Measurements from ENCODE around the gene FCGBP.
"Not testable (repeated sequence)": the region's sequence is repeated elsewhere in the genome, so short reads cannot be mapped to it uniquely, and the experiment has no call there.

FCGBP gene

GRCh38 chr19:39934584-39935363, at the start of gene FCGBP:
TSS of gene FCGBP (minus strand) at chr19:39934634.
- no peak for DNase-seq (ENCODE audit: low read depth)

DNA sequence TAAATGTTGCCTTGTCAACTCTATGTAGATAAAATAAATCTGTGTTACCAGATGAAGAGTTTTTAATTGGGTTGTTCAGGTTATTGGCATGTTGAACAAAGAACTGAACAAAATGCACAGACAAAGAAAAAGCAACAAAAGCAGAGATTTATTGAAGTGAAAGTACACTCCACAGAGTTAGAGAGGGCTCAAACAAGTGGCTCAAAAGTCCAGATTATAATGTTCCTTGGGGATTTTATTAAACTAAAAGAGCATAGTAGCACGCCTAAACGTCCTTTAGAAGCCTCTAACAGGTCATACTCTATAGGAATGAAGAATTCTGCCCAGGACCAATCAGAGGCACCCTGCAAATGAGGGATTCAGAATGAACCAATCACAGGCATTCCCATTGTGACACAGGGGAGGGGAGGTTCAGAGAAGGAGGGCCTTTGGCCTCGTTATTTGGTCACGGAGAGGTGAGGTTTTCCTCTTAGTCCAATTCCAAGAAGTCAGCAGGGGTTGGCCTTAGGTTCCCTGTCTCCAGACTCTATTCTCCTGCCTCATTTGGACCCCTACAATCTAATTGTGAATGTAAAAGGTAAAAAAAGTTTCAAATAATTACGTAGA, 49.4 kb upstream of the FCGBP start:
- no peak for DNase-seq (ENCODE audit: low read depth)

- no peak for DNase-seq (ENCODE audit: low read depth)
Measured at GRCh38 chr19:39982883-39983282, 48.4 kb upstream of the FCGBP start.

GRCh38 chr19:39974377-39975155, 40.1 kb upstream of the FCGBP start:
- no peak for DNase-seq (ENCODE audit: low read depth)

DNA sequence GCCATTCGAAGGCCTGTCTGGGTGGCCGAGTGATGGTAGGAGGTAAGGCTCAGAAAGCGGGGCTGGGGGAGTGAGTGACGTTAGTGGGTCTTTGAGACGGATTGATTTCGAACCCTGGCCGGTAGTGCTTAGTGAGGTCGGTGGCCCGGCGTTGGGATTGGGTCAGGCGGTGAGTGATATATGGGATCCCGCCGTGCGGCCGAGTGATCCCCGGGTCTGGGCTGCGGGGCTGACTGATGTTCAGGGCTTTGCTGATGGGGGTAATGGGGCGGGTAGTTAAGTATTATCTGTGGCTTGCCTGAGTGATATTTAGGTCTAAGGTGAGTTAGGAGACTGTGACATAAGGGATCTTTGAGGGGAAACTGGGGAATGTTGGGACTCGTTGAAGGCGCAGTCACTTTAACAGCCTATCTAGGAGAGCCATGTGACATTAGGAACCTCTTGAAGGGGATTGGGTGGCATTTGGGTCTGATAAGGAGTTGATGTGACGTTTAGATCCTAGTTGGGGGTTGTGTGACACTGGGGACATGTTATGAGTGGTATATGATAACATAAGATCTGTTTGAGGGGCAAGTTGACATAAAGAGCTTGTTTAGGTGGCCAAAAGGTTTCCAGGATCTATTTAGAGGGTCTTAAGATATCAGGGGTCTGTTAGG, 37.1 kb upstream of the FCGBP start:
- no peak for DNase-seq (ENCODE audit: low read depth)

DNA sequence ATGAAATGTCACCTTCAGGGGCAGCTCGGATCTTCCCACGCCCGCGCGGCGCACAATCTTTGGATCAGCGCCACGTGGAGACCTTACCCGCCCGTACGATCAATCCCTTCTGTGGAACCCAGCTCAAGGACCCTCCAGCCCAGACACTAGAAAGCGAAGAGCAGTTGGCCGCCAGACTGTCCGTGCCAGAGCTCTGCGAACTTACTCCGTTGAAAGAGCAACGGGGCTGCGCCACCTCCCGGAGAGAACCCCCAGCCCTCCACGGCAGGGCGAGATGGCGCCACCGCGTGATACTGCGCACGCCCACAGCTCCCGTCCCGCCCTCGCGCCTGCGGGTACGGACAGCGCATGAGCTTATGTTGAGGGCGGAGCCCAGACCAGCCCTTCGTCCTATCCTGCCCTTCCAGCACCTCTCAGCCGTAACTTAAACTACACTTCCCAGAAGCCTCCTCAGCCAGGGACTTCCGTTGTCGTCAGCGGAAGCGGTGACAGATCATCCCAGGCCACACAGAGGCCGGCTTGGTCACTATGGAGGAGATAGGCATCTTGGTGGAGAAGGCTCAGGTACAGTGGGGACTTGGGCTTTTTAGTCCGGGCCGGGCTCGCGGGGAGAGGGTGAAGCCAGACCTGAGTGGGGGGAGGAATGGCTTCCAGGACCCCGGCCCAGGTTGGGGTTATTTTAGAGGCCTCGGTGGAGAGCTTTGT, 36.4 kb upstream of the FCGBP start, which contains the start of gene PSMC4:
Gene PSMC4, plus strand, starts transcription at position 491 of the 705 bp plus-strand sequence. Its CDS starts 38 bp downstream, at position 529.
- DNase-seq (ENCODE audit: low read depth): peak; percentile 98

DNA sequence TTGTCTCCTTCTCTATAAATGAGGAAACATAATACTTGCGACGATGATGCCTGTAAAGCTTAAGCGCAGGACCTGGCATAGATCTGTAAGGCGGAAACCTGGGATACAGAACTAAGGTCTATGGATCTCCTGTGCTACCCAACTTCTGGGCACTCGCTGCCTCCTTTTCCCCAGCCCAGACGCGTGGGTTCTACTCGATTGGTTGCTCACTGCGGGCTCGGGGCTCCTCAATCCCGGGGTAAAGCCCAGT, 35.9 kb upstream of the FCGBP start:
- no peak for DNase-seq (ENCODE audit: low read depth)

DNA sequence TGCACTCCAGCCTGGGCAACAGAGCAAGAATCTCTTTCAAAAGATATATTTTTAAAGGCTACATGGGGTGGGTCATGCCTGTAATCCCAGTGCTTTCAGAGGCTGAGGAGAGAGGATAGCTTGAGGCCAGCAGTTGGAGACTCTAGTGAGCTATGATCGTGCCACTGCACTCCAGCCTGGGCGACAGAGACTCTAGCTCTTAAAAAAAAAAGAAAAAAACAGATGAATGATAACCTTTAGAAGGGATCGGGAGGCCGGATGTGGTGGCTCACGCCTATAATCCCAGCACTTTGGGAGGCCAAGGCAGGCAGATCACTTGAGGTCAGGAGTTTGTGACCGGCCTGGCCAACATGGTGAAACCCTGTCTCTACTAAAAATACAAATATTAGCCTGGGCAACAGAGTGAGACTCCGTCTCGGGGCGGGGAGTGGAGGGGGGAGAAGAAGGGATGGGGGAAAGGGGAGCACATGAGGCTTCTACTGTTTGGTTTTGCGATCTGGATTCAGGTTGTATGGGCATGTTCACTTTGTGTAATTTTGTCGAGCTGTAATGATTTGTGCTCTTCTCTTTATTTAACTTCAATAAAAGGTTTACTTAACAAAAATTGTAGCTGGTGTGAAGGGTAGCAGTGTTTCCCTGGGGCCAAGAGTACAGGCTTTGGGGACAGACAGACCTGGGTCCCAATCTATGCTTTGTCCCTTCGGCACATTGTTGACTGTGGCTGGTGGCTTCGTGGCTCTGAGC, 35.4 kb upstream of the FCGBP start:
- no peak for DNase-seq (ENCODE audit: low read depth)

GRCh38 chr19:39969266-39969665, 34.8 kb upstream of the FCGBP start:
- DNase-seq (ENCODE audit: low read depth): no peak

DNA sequence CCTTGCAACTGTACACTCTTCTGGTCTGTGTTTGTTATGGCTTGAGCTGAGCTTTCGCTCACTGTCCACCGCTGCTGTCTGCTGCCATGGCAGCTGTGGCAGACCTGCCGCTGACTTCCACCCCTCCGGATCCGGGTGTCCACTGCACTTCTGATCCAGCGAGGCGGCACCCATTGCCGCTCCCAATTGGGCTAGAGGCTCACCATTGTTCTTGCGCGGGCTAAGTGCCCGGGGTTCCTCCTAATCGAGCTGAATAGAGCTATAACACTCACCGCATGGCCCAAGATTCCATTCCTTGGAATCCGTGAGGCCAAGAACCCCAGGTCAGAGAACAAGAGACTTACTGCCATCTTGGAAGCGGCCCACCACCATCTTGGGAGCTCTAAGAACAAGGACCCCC, 34.4 kb upstream of the FCGBP start:
- no peak for DNase-seq (ENCODE audit: low read depth)

DNA sequence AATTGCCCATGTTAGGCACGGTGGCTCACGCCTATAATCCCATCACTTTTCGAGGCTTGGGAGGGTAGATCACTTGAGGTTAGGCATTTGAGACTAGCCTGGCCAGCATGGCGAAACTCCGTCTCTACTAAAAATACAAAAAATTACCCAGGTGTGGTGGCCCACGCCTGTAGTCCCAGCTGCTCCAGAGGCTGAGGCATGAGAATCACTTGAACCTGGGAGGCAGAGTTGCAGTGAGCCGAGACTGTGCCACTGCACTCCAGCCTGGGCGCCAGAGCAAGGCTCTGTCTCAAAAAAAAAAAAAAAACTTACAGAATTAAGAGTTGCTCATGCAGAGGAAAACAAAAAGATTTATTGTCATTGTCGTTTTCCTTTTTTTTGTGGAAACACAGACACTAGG, 33.1 kb upstream of the FCGBP start:
- no peak for DNase-seq (ENCODE audit: low read depth)

- DNase-seq (ENCODE audit: low read depth): no peak
Measured at GRCh38 chr19:39966617-39967016, 32.2 kb upstream of the FCGBP start.

- DNase-seq (ENCODE audit: low read depth): no peak
Measured at GRCh38 chr19:39963898-39964297, 29.5 kb upstream of the FCGBP start.

GRCh38 chr19:39959407-39959806, 25.0 kb upstream of the FCGBP start:
- DNase-seq (ENCODE audit: low read depth): not testable (repeated sequence)

DNA sequence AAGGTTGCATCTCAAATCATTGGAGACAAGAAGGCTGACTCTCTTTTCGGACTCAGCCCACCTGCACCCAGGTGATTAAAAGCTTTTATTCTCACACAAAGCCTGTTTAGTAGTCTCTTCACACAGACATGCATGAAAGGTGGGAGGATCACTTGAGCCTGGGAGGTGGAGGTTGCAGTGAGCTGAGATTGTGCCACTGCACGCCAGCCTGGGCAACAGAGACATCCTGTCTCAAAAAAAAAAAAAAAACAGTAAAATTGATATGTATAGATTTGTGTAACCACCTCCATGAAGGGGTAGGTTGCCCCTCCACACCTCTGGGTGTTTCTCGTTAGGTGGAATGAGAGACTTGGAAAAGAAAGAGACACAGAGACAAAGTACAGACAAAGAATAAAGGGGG, 24.5 kb upstream of the FCGBP start:
- DNase-seq (ENCODE audit: low read depth): not testable (repeated sequence)

GRCh38 chr19:39957886-39958285, 23.5 kb upstream of the FCGBP start:
- not testable (repeated sequence) for DNase-seq (ENCODE audit: low read depth)

DNA sequence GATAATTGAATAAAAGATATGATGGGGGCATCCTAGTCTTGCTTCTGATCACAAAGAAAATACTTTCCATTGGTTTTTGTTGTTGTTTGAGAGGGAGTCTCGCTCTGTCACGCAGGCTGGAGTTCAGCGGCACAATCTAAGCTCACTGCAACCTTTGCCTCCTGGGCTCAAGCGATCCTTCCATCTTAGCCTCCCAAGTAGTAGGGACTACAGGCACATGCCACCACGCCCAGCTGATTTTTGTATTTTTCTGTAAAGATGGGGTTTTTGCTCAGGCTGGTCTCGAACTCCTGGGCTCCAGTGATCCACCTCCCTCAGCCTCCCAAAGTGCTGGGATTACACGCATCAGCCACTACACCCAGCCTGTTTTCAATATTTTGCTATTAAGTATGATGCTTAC, 19.5 kb upstream of the FCGBP start:
- DNase-seq (ENCODE audit: low read depth): no peak

DNA sequence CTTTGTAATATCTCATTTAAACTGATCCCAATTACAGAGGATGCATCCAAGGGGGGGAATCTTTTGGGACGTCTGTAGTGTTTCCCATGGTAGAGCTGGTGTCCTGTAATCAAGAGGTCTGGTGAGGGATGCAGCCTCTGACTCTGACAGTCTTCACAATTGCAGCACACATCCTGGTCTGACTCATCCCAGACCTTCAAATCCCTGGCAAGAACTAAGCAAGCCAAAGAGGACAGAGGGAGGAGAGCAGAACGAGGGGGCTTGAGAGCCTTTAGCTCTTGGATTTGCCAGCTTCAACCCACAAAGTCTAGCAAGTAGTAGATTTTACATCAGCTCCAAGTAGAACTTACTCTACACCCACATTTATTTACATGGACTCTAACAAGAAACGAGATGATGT, 17.3 kb upstream of the FCGBP start:
- peak; percentile 6 for DNase-seq (ENCODE audit: low read depth)

DNA sequence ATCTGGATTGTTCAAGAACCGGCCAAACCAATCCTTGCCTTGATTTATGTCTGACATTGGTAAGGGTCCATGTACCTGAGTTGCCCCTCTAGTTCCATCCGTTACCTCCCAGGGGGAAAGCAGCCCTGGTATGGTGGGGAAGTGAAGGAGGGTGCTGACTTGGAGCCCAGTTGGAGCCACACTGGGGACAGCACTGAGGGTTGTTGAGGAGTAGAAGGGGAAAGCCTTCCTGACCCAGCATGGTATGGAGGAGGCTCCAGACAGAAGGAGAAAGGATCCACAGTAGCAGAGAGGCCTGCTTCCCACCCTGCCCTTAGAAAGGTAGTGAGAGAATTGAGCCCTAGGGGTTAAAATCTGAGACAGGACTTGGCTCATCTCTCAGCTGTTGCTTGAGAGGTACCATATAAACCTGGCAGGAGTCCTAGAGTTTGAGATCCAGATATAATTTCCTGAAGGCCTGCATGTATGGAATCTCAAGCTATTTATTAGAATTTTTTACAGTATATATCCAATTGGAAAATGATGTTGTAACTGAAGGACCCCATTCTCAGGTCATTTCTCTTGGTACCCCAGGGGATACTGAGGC, 16.7 kb upstream of the FCGBP start:
- DNase-seq (ENCODE audit: low read depth): no peak

DNA sequence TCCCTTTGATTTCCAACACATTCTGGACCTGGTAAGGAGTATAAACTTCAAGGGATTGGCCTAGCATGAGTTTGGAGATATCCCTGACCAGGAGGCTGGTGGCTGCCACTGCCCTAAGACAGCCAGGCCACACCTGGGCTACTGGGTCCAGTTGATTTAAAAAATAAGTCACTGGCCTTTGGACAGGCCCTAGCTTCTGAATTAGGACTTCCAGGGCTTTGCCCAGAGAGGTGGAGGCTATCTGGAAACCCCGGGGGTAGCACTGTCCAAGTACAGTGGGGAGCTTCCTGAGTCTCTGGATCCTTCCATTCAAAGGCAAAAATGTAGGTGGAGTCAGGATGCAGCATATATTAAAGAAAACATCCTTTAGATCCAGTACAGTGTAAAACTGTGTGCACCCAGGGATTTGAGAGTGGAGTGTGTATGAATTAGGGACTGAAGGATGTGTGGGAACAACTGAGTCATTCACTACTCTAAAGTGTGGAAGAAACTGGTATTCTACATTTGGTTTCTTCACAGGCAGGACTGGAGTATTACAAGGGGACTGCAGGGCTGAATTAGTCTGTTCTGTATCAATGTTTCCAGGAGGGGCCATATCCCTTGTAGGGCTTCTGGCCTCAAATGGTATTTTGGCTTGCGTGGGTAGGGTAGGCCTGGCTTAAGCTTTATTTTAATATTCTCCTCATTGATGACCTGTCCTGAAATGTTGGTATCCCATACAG, 14.8 kb upstream of the FCGBP start:
- DNase-seq (ENCODE audit: low read depth): no peak
